HG03460 (cell line): ENCODE results near the gene BZW1.

Experiments used
- ATAC-seq: cut with Tn5 transposase; IDR thresholded peaks from one replicate; pipeline ENCODE4 v1.9.1; 2021; ENCODE audit not compliant: unreplicated experiment

The BZW1 gene

DNA sequence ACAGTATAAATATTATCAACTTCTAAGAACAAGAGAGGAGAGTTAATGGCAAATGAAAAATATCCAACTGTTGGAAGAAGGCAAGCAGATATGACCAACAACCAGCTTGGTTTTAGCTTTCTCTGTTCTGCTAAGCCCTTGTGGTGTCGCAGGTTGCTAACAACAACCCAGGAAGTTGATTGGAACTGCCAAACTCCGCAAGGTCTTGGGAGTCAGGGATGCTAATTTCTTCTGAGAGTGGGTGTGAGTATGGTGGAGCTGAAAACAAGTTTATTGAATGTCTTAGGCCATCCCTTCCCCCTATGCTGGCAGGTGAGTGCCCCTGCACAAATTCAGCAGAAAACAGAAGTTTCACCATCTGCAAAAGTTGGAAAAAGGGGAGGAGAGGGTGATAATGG, 17.5 kb downstream of the BZW1 start:
- no peak for ATAC-seq

DNA sequence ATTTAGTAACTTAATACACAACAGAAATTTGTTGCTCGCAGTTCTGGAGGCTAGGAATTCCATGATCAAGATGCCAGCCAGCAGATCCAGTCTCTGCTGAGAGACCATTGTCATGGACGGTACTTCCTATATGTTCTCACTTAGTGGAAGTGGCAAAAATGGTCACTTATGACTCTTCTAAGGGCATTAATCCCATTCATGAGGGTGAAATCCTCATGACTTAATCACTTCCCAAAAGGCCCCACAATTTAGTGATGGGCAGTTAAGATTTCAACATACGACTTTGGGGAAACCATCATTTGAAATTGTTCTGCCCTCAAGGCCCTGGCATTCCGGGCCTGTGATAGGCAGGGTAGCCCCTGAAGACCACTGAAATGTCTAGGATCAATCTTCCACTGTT, 23.0 kb downstream of the BZW1 start:
- no peak for ATAC-seq

- ATAC-seq = no peak
These were observed 27.8 kb downstream of the BZW1 start for GRCh38 chr2:200839513-200839912.

GRCh38 chr2:200843993-200844948, 32.6 kb downstream of the BZW1 start:
- no peak for ATAC-seq

DNA sequence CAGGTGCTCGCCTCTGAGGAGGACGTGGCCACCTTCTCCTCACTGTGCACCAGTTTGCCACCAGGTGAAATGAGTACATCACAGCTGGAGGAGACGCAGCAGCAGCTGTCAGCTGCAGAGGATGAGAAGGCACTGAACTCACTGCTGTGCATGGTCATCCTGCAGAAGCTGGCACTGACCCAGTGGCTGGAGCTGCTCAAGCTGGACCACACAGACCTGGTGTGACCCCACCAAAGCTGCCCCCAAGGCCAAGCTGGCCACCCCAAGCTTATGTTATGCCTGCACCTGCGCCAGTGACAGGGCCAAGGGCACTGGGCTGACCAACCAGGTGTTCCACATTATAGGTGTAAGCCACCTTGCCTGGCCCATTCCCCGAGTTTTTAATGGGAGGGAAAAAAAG, 33.5 kb downstream of the BZW1 start:
- no peak for ATAC-seq

GRCh38 chr2:200845669-200846325, 34.1 kb downstream of the BZW1 start:
- no peak for ATAC-seq

GRCh38 chr2:200847269-200847668, 35.6 kb downstream of the BZW1 start:
- ATAC-seq = no peak

GRCh38 chr2:200847939-200848338, 36.2 kb downstream of the BZW1 start:
- no peak for ATAC-seq

- ATAC-seq = no peak
These were observed 39.0 kb downstream of the BZW1 start for GRCh38 chr2:200850512-200851256.

DNA sequence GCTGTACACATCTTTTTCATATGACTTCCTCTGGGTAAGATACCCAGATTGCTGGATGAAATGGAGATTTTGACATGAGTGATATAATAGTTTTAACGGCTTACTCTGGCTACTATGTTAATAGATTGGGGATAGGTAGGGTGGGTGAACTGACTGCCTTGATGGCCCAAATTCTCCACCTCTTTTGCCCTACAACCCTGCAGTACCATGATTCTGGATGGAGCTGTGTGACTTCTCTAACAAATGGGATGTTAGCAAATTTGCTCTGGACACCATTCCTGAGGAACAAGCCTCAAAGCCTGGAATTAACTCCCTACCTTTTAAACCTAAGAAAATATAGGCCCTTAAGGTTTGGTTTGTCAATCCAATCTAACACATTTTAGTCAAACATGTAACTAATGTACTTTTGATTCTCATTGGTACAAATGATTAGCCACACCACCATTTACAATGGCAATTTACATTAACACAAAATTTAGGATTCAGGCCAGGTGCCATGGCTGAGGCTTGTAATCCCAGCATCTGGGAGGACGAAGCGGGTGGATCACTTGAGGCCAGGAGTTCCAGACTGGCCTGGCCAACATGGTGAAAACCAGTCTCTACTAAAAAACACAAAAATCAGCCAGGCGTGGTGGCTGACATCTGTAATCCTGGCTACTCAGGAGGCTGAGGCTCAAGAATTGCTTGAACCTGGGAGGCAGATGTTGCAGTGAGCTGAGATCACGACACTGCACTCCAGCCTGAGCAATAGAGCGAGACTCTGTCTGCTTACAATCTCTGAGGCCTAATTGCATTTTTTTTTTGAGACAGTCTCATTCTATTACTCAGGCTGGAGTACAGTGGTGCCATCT, 39.9 kb downstream of the BZW1 start:
- ATAC-seq = no peak

GRCh38 chr2:200852605-200853004, 40.9 kb downstream of the BZW1 start:
- ATAC-seq = no peak

DNA sequence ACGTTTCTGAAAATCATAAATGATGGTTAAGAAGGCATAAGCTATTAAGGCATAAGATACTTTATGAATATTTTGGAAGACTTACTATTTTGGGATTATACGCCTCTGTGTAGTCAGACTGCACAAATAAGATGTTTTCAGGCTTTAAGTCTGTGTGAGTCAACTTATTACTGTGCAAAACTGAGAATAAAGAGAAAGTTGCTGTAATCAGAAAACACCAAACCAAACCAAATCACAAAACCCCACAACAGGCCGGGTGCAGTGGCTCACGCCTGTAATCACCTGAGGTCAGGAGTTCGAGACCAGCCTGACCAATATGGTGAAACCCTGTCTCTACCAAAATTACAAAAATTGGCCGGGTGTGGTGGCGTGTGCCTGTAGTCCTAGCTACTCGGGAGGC, 45.1 kb downstream of the BZW1 start:
- no peak for ATAC-seq

GRCh38 chr2:200860092-200860795, 48.5 kb downstream of the BZW1 start:
- ATAC-seq = no peak

- no peak for ATAC-seq
These were observed 50.0 kb downstream of the BZW1 start for GRCh38 chr2:200861617-200862155.

GRCh38 chr2:200862532-200863000, 50.9 kb downstream of the BZW1 start:
- no peak for ATAC-seq

GRCh38 chr2:200863782-200864175, 52.1 kb downstream of the BZW1 start:
- ATAC-seq = peak; percentile 6

GRCh38 chr2:200864176-200865034, 52.7 kb downstream of the BZW1 start, which contains the start of gene CLK1:
CLK1 (minus strand) TSS chr2:200864658; CDS start chr2:200861862, 2,796 bp downstream.
- ATAC-seq = peak; percentile 83

GRCh38 chr2:200869014-200869413, 57.3 kb downstream of the BZW1 start:
- no peak for ATAC-seq

GRCh38 chr2:200871151-200871550, 59.4 kb downstream of the BZW1 start:
- no peak for ATAC-seq
